ENCODE data around the gene LUZP2.

LUZP2 gene

GRCh38 chr11:24861440-24861839 lies 364.6 kb downstream of the LUZP2 start:
- no peak for TF ChIP-seq ZFX (IDR thresholded peaks at IDR 0.05)
- TF ChIP-seq, protein P1, sequence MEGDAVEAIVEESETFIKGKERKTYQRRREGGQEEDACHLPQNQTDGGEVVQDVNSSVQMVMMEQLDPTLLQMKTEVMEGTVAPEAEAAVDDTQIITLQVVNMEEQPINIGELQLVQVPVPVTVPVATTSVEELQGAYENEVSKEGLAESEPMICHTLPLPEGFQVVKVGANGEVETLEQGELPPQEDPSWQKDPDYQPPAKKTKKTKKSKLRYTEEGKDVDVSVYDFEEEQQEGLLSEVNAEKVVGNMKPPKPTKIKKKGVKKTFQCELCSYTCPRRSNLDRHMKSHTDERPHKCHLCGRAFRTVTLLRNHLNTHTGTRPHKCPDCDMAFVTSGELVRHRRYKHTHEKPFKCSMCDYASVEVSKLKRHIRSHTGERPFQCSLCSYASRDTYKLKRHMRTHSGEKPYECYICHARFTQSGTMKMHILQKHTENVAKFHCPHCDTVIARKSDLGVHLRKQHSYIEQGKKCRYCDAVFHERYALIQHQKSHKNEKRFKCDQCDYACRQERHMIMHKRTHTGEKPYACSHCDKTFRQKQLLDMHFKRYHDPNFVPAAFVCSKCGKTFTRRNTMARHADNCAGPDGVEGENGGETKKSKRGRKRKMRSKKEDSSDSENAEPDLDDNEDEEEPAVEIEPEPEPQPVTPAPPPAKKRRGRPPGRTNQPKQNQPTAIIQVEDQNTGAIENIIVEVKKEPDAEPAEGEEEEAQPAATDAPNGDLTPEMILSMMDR (conservative IDR thresholded peaks at IDR 0.05): no peak
- H3K27ac ChIP-seq: no peak overlapping the region

DNA sequence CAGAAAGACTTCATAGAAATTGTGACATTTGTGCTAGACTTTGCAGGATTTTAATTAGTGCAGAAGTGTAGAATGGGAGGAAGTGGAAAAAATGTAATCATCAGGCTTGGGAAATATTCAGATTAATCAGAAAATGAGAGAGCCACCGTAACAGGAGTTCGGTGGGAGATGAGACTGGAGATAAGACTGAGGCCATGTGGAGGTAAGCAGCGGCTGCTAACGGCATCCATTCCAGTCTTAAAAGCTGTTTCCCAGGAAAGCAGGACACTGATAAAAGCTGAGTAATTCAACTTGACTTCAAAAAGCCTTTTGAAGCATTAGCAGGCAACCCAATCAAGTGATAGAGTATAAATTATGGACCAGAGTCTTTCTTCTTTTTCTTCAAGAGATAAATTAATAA lies 369.9 kb downstream of the LUZP2 start:
- TF ChIP-seq ZFX (IDR thresholded peaks at IDR 0.05): no peak
- TF ChIP-seq, protein P1 (conservative IDR thresholded peaks at IDR 0.05): no peak

GRCh38 chr11:24870048-24870447 lies 373.2 kb downstream of the LUZP2 start:
- H3K27ac ChIP-seq: no peak overlapping the region
- TF ChIP-seq, protein P1 (conservative IDR thresholded peaks at IDR 0.05): no peak
- TF ChIP-seq ZFX (IDR thresholded peaks at IDR 0.05): no peak

More for the DNA sequence above, 369.9 kb downstream of the LUZP2 start:
- no peak overlapping the region for H3K27ac ChIP-seq

DNA sequence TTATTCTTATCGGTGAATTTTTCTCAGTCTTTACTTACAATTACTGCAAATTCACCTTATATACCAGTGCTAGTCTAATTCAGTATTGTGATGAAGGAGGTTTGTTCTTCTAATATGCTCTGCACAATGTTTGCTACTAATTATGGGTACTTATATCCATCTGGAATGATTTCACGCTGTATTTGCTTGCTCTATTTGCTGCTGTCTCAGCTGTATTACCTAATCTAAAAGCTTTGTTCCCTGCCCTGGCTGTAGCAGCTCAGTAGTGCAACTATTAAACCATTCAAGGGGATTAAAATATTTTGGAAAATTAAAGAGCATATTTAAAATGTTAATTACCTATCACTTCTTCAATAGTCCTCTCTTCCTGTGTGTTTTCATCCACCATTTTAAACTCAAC lies 375.3 kb downstream of the LUZP2 start:
- TF ChIP-seq, protein P1 (conservative IDR thresholded peaks at IDR 0.05): no peak
- TF ChIP-seq ZFX (IDR thresholded peaks at IDR 0.05): no peak
- H3K27ac ChIP-seq: no peak overlapping the region

- no peak overlapping the region for H3K27ac ChIP-seq
- TF ChIP-seq ZFX (IDR thresholded peaks at IDR 0.05): no peak
- TF ChIP-seq, protein P1 (conservative IDR thresholded peaks at IDR 0.05): no peak
These were observed 375.9 kb downstream of the LUZP2 start for GRCh38 chr11:24872651-24873311.

DNA sequence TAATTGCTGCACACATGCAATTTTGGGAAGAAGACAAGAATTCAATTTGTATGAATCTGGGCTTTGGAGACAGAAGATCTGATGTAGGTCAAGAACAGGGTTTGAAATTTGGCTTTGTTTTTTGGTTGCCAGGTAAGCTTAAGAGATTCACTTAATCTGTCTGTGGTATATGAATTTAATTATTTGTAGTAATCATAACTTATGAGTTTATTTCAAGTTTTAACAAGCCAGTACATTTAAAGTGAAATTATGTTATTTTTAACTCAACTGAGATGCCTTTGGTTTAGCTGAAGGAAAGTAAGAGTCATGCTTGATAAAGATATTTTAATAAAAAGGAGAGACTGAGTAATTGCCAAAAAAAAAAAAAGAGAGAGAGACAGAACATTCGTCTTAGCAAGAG lies 384.1 kb downstream of the LUZP2 start:
- H3K27ac ChIP-seq: no peak overlapping the region
- TF ChIP-seq, protein P1 (conservative IDR thresholded peaks at IDR 0.05): no peak
- no peak for TF ChIP-seq ZFX (IDR thresholded peaks at IDR 0.05)

GRCh38 chr11:24885580-24886173 lies 388.8 kb downstream of the LUZP2 start:
- H3K27ac ChIP-seq: no peak overlapping the region
- TF ChIP-seq, protein P1 (conservative IDR thresholded peaks at IDR 0.05): no peak
- TF ChIP-seq ZFX (IDR thresholded peaks at IDR 0.05): no peak
